Body of pancreas (tissue), 4 donors: Measurements from ENCODE around the gene TMEM135. TPM values are rescaled to one million over a fixed set of nuclear protein-coding genes. Genes with fewer than 3 reads are reported as not detected.

Source experiments
- ATAC-seq: fragments of 150-250 bp; one replicate; pipeline ENCODE4 v1.9.1; 2016
- DNase-seq, 4 donors: peaks; one replicate each; pipeline ENCODE4 v3.0.0-alpha.2; 2019
- H3K27ac ChIP-seq, 4 donors: fragments of 200-600 bp; sonication (generic); 1 replicate in 3 of 4; 2 replicates in 1 of 4; pipeline versions ENCODE4 v1.5.1 to v1.6.1; 2016 to 2019; ENCODE audit warnings: mild to moderate bottlenecking in 1 of 4, mixed read lengths in 1 of 4, moderate library complexity in 1 of 4
- H3K27me3 ChIP-seq, 2 donors: fragments of 200-600 bp; sonication (generic); one replicate each; pipeline ENCODE4 v1.6.0; 2016; ENCODE audit warnings: mild to moderate bottlenecking in 1 of 2
- H3K36me3 ChIP-seq, 2 donors: fragments of 200-600 bp; sonication (generic); replicated peaks in 1 of 2; 2 replicates each; pipeline ENCODE4 v1.5.1; 2016; ENCODE audit warnings: low read depth in 2 of 2; ENCODE audit not compliant: insufficient read depth in 1 of 2
- H3K4me1 ChIP-seq: fragments of 200-600 bp; sonication (generic); one replicate; pipeline ENCODE4 v1.6.0; 2016
- H3K4me3 ChIP-seq, 2 donors: fragments of 200-600 bp; sonication (generic); 1 replicate in 1 of 2; 2 replicates in 1 of 2; pipeline ENCODE4 v1.5.1; 2016 to 2019
- H3K9me3 ChIP-seq, 3 donors: fragments of 200-600 bp; sonication (generic); 1 replicate in 2 of 3; 2 replicates in 1 of 3; pipeline ENCODE4 v1.5.1; 2016
- CTCF ChIP-seq, 7 experiments: fragments of 450-650 bp in 4 of 7; fragments of 200-600 bp in 3 of 7; sonication (generic) in 3 of 7; IDR thresholded peaks; one replicate each; pipeline ENCODE4 v1.5.1; 2016 to 2019; ENCODE audit warnings: antibody characterized with exemption in 7 of 7
- POLR2A ChIP-seq, 3 donors: fragments of 450-650 bp; IDR thresholded peaks; one replicate each; pipeline ENCODE4 v1.6.1; 2016; ENCODE audit warnings: antibody characterized with exemption in 3 of 3, mild to moderate bottlenecking in 2 of 3
- WGBS, 2 donors: methylation state at CpG; one replicate each; pipeline ENCODE4 v1.1.5; 2017; 5-methylcytosine and 5-hydroxymethylcytosine counted together
- intact Hi-C: fragments of 100-400 bp; cut with DNase I; formaldehyde crosslinking; loops from one replicate; pipeline ENCODE4 v1.15.1; 2023
- total RNA-seq, 2 donors: library from RNA; depleted of rRNA; stranded (reverse); fragments of >200 nt; gene quantifications; one replicate each; pipeline ENCODE4 v1.1.0, GENCODE V29; 2016

TMEM135 gene
- total RNA-seq, 2 donors from 2014 or later = 11.2 to 20.1 TPM

- H3K9me3 ChIP-seq = no peaks in the 10 kb centered on the region
- H3K4me3 ChIP-seq = no peak overlapping the region
- TF ChIP-seq CTCF (IDR thresholded peaks at IDR 0.05) (no peak), POLR2A (IDR thresholded peaks at IDR 0.05) (no peak)
- no peaks in the 10 kb centered on the region for H3K4me1 ChIP-seq
- DNase-seq (no peak), ATAC-seq (no peak)
- H3K27ac ChIP-seq = no peak overlapping the region
- no peaks in the 10 kb centered on the region for H3K27me3 ChIP-seq
- no peaks in the 10 kb centered on the region for H3K36me3 ChIP-seq
- intact Hi-C loops = no loop called here
- 100% methylated on average over 1 of the region's 1 CpG for WGBS, 2 donors
These were observed 83.2 kb downstream of the TMEM135 start for GRCh38 chr11:87120937-87121336.

DNA sequence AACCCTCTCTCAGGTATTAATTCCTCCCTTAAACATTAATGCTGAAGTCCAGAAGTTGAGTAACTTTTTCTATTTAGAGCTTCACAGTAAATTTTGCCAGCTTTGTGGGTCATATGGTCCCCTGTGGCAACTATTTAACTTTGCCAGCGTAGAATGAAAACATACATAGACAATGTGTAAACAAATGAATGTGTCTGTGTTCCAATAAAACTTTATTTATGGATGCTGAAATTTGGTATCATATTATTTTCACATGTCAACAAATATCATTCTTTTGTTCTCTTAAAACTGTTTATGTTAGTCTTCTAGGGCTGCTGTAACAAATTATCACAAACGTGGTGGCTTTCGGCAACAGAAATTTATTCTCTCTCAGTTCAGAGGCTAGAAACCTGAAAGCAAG, 85.1 kb downstream of the TMEM135 start:
- Histone ChIP-seq H3K9me3 (no peaks in the 10 kb centered on the region), H3K4me1 (peaks cover 3% of the 10 kb centered on the region), H3K4me3 (no peak overlapping the region), H3K27ac (no peak overlapping the region), H3K36me3 (no peaks in the 10 kb centered on the region), H3K27me3 (no peaks in the 10 kb centered on the region)
- DNase-seq (no peak), ATAC-seq (no peak)
- WGBS, 2 donors = 94 to 96% methylated on average over 3 of the region's 3 CpGs
- TF ChIP-seq CTCF (IDR thresholded peaks at IDR 0.05) (no peak), POLR2A (IDR thresholded peaks at IDR 0.05) (no peak)
- intact Hi-C loops = no loop called here

- H3K4me1 ChIP-seq = peaks cover 3% of the 10 kb centered on the region
- H3K4me3 ChIP-seq = no peak overlapping the region
- no peak for ATAC-seq
- H3K9me3 ChIP-seq = no peaks in the 10 kb centered on the region
- WGBS, 2 donors = 88 to 92% methylated on average over 2 of the region's 2 CpGs
- no peaks in the 10 kb centered on the region for H3K36me3 ChIP-seq
- intact Hi-C loops = no loop called here
- no peak overlapping the region for H3K27ac ChIP-seq
- TF ChIP-seq POLR2A (IDR thresholded peaks at IDR 0.05) = no peak
- TF ChIP-seq CTCF (IDR thresholded peaks at IDR 0.05) = no peak
- no peak for DNase-seq
- no peaks in the 10 kb centered on the region for H3K27me3 ChIP-seq
These were observed 87.5 kb downstream of the TMEM135 start for GRCh38 chr11:87125257-87125656.

- TF ChIP-seq POLR2A (IDR thresholded peaks at IDR 0.05) (no peak), CTCF (IDR thresholded peaks at IDR 0.05) (no peak)
- intact Hi-C loops = no loop called here
- DNase-seq (no peak), ATAC-seq (no peak)
- H3K27ac ChIP-seq = no peak overlapping the region
- H3K36me3 ChIP-seq = no peaks in the 10 kb centered on the region
- H3K27me3 ChIP-seq = no peaks in the 10 kb centered on the region
- no peak overlapping the region for H3K4me3 ChIP-seq
- 51 to 55% methylated on average over 4 of the region's 4 CpGs for WGBS, 2 donors
- peaks cover 3% of the 10 kb centered on the region for H3K4me1 ChIP-seq
- no peaks in the 10 kb centered on the region for H3K9me3 ChIP-seq
These were observed 89.4 kb downstream of the TMEM135 start for GRCh38 chr11:87127101-87127500.

DNA sequence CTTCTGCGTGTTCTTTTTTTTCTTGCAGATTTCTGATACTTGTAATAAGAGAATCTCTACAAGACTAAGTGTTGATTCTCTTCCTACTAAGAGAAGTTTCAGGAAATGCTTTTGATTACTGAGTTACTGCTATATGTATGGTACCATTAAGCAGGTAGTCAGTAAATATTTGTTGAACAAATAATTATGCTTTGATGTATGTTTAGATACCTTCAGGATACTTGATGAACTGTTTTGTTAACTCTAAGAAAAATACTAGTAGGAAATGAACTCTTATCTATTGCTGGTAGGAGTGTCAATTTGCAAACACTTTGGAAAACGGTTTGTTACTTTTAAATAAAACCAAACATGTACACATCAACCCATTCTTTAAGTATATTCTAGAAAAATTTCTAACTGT, 90.6 kb downstream of the TMEM135 start:
- Histone ChIP-seq H3K27ac (no peak overlapping the region), H3K4me3 (no peak overlapping the region), H3K27me3 (no peaks in the 10 kb centered on the region), H3K4me1 (peaks cover 3% of the 10 kb centered on the region), H3K36me3 (no peaks in the 10 kb centered on the region), H3K9me3 (no peaks in the 10 kb centered on the region)
- TF ChIP-seq POLR2A (IDR thresholded peaks at IDR 0.05) (no peak), CTCF (IDR thresholded peaks at IDR 0.05) (no peak)
- ATAC-seq (no peak), DNase-seq (no peak)
- intact Hi-C loops = no loop called here
- 55 to 60% methylated on average over 2 of the region's 2 CpGs for WGBS, 2 donors
